Vagina (tissue), 2 donors: ENCODE data around the gene RBKS. TPM values are rescaled to one million over a fixed set of nuclear protein-coding genes. Genes with fewer than 3 reads are reported as not detected.

ENCODE experiments used
- DNase-seq, 2 donors: peaks; one replicate each; pipeline ENCODE4 v3.0.0-alpha.2; 2017; ENCODE audit errors: extremely low spot score in 2 of 2
- H3K27ac ChIP-seq: fragments of 200-600 bp; sonication (generic); one replicate; pipeline ENCODE4 v1.5.1; 2019
- H3K27me3 ChIP-seq: fragments of 200-600 bp; sonication (generic); one replicate; pipeline ENCODE4 v1.5.1; 2019
- H3K36me3 ChIP-seq, 2 donors: fragments of 200-600 bp; sonication (generic); one replicate each; pipeline ENCODE4 v1.5.1; 2017 to 2019
- H3K4me1 ChIP-seq: fragments of 200-600 bp; sonication (generic); one replicate; pipeline ENCODE4 v1.5.1; 2019
- H3K4me3 ChIP-seq, 2 donors: fragments of 200-600 bp; sonication (generic); 1 replicate in 1 of 2; 2 replicates in 1 of 2; pipeline ENCODE4 v1.5.1; 2016 to 2019
- H3K9me3 ChIP-seq: fragments of 200-600 bp; sonication (generic); one replicate; pipeline ENCODE4 v1.5.1; 2019
- CTCF ChIP-seq, 3 experiments: fragments of 450-650 bp in 2 of 3; fragments of 200-600 bp in 1 of 3; sonication (generic) in 1 of 3; IDR thresholded peaks; one replicate each; pipeline ENCODE4 v1.5.1; 2017 to 2019; ENCODE audit warnings: antibody characterized with exemption in 3 of 3, mild to moderate bottlenecking in 2 of 3, moderate library complexity in 2 of 3
- POLR2A ChIP-seq, 2 donors: fragments of 450-650 bp; IDR thresholded peaks; one replicate each; pipeline ENCODE4 v1.6.1; 2017; ENCODE audit warnings: antibody characterized with exemption in 2 of 2, mild to moderate bottlenecking in 2 of 2, moderate library complexity in 2 of 2
- POLR2AphosphoS5 ChIP-seq, 2 donors: sonication (generic); formaldehyde crosslinking; IDR thresholded peaks; one replicate each; pipeline ENCODE4 v1.9.0; 2017; ENCODE audit warnings: antibody characterized with exemption in 2 of 2, mild to moderate bottlenecking in 2 of 2, low read depth in 1 of 2; ENCODE audit not compliant: insufficient read depth in 1 of 2
- intact Hi-C: fragments of 100-400 bp; cut with DNase I; formaldehyde crosslinking; loops from one replicate; pipeline ENCODE4 v1.15.1; 2023
- total RNA-seq: library from RNA; depleted of rRNA; stranded (reverse); fragments of >200 nt; gene quantifications from one replicate; pipeline ENCODE4 v1.2.3, GENCODE V29; 2016

Gene RBKS
- total RNA-seq, 1 donor from 2014 or later, result 2.2 TPM

- no peak overlapping the region for H3K27ac ChIP-seq
- no peaks in the 10 kb centered on the region for H3K4me1 ChIP-seq
- H3K9me3 ChIP-seq, result no peaks in the 10 kb centered on the region
- intact Hi-C loops, result no loop called here
- H3K4me3 ChIP-seq, result no peak overlapping the region
- TF ChIP-seq CTCF (IDR thresholded peaks at IDR 0.05), result no peak
- no peak for TF ChIP-seq POLR2A (IDR thresholded peaks at IDR 0.05)
- no peak for TF ChIP-seq POLR2AphosphoS5 (IDR thresholded peaks at IDR 0.05; ENCODE audit: insufficient read depth in 1 of 2, low read depth in 1 of 2)
- no peaks in the 10 kb centered on the region for H3K27me3 ChIP-seq
- no peak for DNase-seq
- H3K36me3 ChIP-seq, result no peaks in the 10 kb centered on the region
These were observed 61.9 kb downstream of the RBKS start for GRCh38 chr2:27828305-27828704.

- H3K4me1 ChIP-seq, result no peaks in the 10 kb centered on the region
- intact Hi-C loops, result no loop called here
- H3K4me3 ChIP-seq, result no peak overlapping the region
- no peak overlapping the region for H3K27ac ChIP-seq
- no peak for DNase-seq
- no peaks in the 10 kb centered on the region for H3K27me3 ChIP-seq
- H3K36me3 ChIP-seq, result no peaks in the 10 kb centered on the region
- no peaks in the 10 kb centered on the region for H3K9me3 ChIP-seq
- TF ChIP-seq POLR2A (IDR thresholded peaks at IDR 0.05) (no peak), CTCF (IDR thresholded peaks at IDR 0.05) (no peak), POLR2AphosphoS5 (IDR thresholded peaks at IDR 0.05; ENCODE audit: insufficient read depth in 1 of 2, low read depth in 1 of 2) (no peak)
These were observed 65.8 kb downstream of the RBKS start for GRCh38 chr2:27824401-27824800.

GRCh38 chr2:27823569-27823968, 66.6 kb downstream of the RBKS start:
- intact Hi-C loops, result no loop called here
- H3K27ac ChIP-seq, result no peak overlapping the region
- H3K4me1 ChIP-seq, result no peaks in the 10 kb centered on the region
- no peaks in the 10 kb centered on the region for H3K9me3 ChIP-seq
- DNase-seq, result no peak
- H3K27me3 ChIP-seq, result no peaks in the 10 kb centered on the region
- no peaks in the 10 kb centered on the region for H3K36me3 ChIP-seq
- TF ChIP-seq CTCF (IDR thresholded peaks at IDR 0.05) (no peak), POLR2AphosphoS5 (IDR thresholded peaks at IDR 0.05; ENCODE audit: insufficient read depth in 1 of 2, low read depth in 1 of 2) (no peak), POLR2A (IDR thresholded peaks at IDR 0.05) (no peak)
- H3K4me3 ChIP-seq, result no peak overlapping the region

GRCh38 chr2:27823135-27823534, 67.1 kb downstream of the RBKS start:
- Histone ChIP-seq H3K27me3 (no peaks in the 10 kb centered on the region), H3K36me3 (no peaks in the 10 kb centered on the region), H3K4me3 (no peak overlapping the region), H3K9me3 (no peaks in the 10 kb centered on the region), H3K4me1 (no peaks in the 10 kb centered on the region), H3K27ac (no peak overlapping the region)
- no peak for TF ChIP-seq POLR2AphosphoS5 (IDR thresholded peaks at IDR 0.05; ENCODE audit: insufficient read depth in 1 of 2, low read depth in 1 of 2)
- TF ChIP-seq CTCF (IDR thresholded peaks at IDR 0.05), result no peak
- TF ChIP-seq POLR2A (IDR thresholded peaks at IDR 0.05), result no peak
- intact Hi-C loops, result no loop called here
- DNase-seq, result no peak

GRCh38 chr2:27822049-27822448, 68.1 kb downstream of the RBKS start:
- DNase-seq, result no peak
- TF ChIP-seq POLR2AphosphoS5 (IDR thresholded peaks at IDR 0.05; ENCODE audit: insufficient read depth in 1 of 2, low read depth in 1 of 2) (no peak), POLR2A (IDR thresholded peaks at IDR 0.05) (no peak), CTCF (IDR thresholded peaks at IDR 0.05) (no peak)
- Histone ChIP-seq H3K36me3 (no peaks in the 10 kb centered on the region), H3K4me1 (no peaks in the 10 kb centered on the region), H3K27me3 (no peaks in the 10 kb centered on the region), H3K9me3 (no peaks in the 10 kb centered on the region), H3K4me3 (no peak overlapping the region), H3K27ac (no peak overlapping the region)
- intact Hi-C loops, result no loop called here
